Cardiac fibroblast (primary cell): ENCODE data around the gene SOWAHD.

Experiments
- DNase-seq, 2 donors: peaks; one replicate each; pipeline versions ENCODE4 v3.0.0 to v3.0.0-alpha.2; 2010; ENCODE audit warnings: low read depth in 2 of 2
- H3K4me3 ChIP-seq, 2 donors: replicated peaks in 1 of 2; 1 replicate in 1 of 2; 2 replicates in 1 of 2; pipeline ENCODE4 v1.5.1; 2011; ENCODE audit warnings: low read depth in 2 of 2, low read length in 2 of 2, mild to moderate bottlenecking in 2 of 2, moderate library complexity in 1 of 2
- CTCF ChIP-seq: IDR thresholded peaks from one replicate; pipeline ENCODE4 v1.5.1; 2011; ENCODE audit warnings: low read depth, mild to moderate bottlenecking, low read length, inconsistent platforms

Gene SOWAHD

GRCh38 chrX:119775517-119776238, 17.3 kb downstream of the SOWAHD start:
- no peak overlapping the region for H3K4me3 ChIP-seq
- no peak for TF ChIP-seq CTCF
- DNase-seq = no peak

GRCh38 chrX:119778829-119779228, 20.4 kb downstream of the SOWAHD start:
- no peak overlapping the region for H3K4me3 ChIP-seq
- no peak for DNase-seq
- TF ChIP-seq CTCF = no peak

- DNase-seq = no peak
- no peak for TF ChIP-seq CTCF
- no peak overlapping the region for H3K4me3 ChIP-seq
Measured at GRCh38 chrX:119783026-119783425, 24.6 kb downstream of the SOWAHD start.

- H3K4me3 ChIP-seq = no peak overlapping the region
- DNase-seq = peak; percentile 36 to 47
- peak; percentile 74 for TF ChIP-seq CTCF
Measured at GRCh38 chrX:119784747-119785446, 26.5 kb downstream of the SOWAHD start.

GRCh38 chrX:119790977-119791436, 32.6 kb downstream of the SOWAHD start:
- peak overlapping the region; percentile 72 to 74 for H3K4me3 ChIP-seq
- no peak for TF ChIP-seq CTCF
- peak; percentile 43 to 52 for DNase-seq

- DNase-seq = peak; percentile 91
- peak within 1 kb of the TSS; percentile 72 to 74 for H3K4me3 ChIP-seq
- TF ChIP-seq CTCF = no peak
Measured at GRCh38 chrX:119791437-119792231, 33.2 kb downstream of the SOWAHD start, which contains the start of gene RPL39. RPL39 (minus strand) TSS chrX:119791630; CDS start chrX:119791576, 54 bp downstream.
